EL (cell line): ENCODE results near the gene CALML3.
"Not testable (repeated sequence)": the region's sequence is repeated elsewhere in the genome, so short reads cannot be mapped to it uniquely, and the experiment has no call there.

Source experiments
- DNase-seq: peaks from one replicate; pipeline ENCODE4 v3.0.0-alpha.2; 2016

CALML3 gene

GRCh38 chr10:5524641-5525560 lies at the start of gene CALML3:
CALML3 (plus strand) TSS chr10:5524961; CDS start chr10:5525086, 125 bp downstream.
- no peak for DNase-seq

- DNase-seq: not testable (repeated sequence)
Measured at GRCh38 chr10:5475088-5475487, 49.7 kb upstream of the CALML3 start.

- not testable (repeated sequence) for DNase-seq
Measured at GRCh38 chr10:5475974-5476807, 48.6 kb upstream of the CALML3 start.

GRCh38 chr10:5476918-5477525 lies 47.7 kb upstream of the CALML3 start:
- DNase-seq: no peak

GRCh38 chr10:5477948-5478693 lies 46.6 kb upstream of the CALML3 start:
- no peak for DNase-seq

GRCh38 chr10:5478694-5479305 lies 46.0 kb upstream of the CALML3 start:
- no peak for DNase-seq

- no peak for DNase-seq
Measured at GRCh38 chr10:5479481-5480161, 45.1 kb upstream of the CALML3 start.

GRCh38 chr10:5480162-5480941 lies 44.4 kb upstream of the CALML3 start:
- no peak for DNase-seq

GRCh38 chr10:5481121-5481520 lies 43.6 kb upstream of the CALML3 start:
- DNase-seq: no peak

- DNase-seq: no peak
Measured at GRCh38 chr10:5482016-5482415, 42.7 kb upstream of the CALML3 start.

GRCh38 chr10:5484205-5484604 lies 40.6 kb upstream of the CALML3 start:
- no peak for DNase-seq

GRCh38 chr10:5485290-5485689 lies 39.5 kb upstream of the CALML3 start:
- no peak for DNase-seq

- DNase-seq: no peak
Measured at GRCh38 chr10:5485948-5486852, 38.6 kb upstream of the CALML3 start.

GRCh38 chr10:5486853-5487235 lies 37.9 kb upstream of the CALML3 start:
- no peak for DNase-seq

GRCh38 chr10:5488272-5489161 lies 36.2 kb upstream of the CALML3 start:
- no peak for DNase-seq

- DNase-seq: no peak
Measured at GRCh38 chr10:5490032-5490431, 34.7 kb upstream of the CALML3 start.

GRCh38 chr10:5490698-5491464 lies 33.9 kb upstream of the CALML3 start:
- no peak for DNase-seq

GRCh38 chr10:5491477-5491876 lies 33.3 kb upstream of the CALML3 start:
- DNase-seq: no peak
